Middle frontal gyrus (tissue), 1 donor: ENCODE measurements around the gene PDCD10.
A peak's percentile ranks its signal among the peaks of the same experiment; 100 is the strongest.

Experiments
- DNase-seq: peaks from one replicate; pipeline ENCODE4 v3.0.0-alpha.2; 2015; ENCODE audit warnings: low spot score; ENCODE audit errors: extremely low spot score

PDCD10 gene

DNA sequence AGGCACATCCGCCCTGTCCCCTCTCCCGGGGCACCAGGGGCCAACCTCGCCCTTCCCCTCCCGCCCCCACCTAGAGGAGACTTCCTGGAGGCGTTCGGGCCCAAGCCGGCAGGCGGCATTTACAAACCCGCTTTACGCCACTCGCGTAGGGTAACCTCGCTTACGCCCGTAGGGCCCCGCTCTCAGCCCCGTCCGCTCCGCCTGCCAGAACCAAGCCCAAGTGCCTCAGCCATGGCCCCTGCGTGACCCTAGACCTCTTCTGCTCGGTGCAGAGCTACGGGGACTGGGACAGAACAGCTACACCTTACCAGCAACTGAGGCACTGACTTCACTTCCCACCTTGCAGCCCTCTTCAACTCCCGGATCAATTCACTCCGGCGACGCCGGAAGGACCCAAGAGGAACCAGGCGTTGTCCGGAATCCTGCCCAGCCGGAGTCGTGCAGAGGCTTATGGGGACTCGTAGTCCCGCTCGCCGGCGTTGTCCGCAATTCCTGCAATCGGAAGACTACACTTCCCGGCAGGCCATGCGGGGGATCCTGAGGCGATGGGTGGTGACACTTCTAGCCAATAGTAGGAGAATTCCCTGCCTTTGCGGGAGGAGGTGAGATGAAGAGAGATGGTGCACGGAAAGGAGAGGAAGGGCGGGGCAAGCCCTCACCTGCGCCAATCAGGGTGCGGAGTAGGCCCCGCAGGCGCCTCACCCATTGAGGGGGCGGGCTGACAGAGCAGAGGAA lies at the start of gene PDCD10:
TSS of gene PDCD10 (minus strand) at position 395 of the 735 bp plus-strand sequence. CDS start 14,735 bp downstream, outside the sequence.
- DNase-seq: peak; percentile 97

DNA sequence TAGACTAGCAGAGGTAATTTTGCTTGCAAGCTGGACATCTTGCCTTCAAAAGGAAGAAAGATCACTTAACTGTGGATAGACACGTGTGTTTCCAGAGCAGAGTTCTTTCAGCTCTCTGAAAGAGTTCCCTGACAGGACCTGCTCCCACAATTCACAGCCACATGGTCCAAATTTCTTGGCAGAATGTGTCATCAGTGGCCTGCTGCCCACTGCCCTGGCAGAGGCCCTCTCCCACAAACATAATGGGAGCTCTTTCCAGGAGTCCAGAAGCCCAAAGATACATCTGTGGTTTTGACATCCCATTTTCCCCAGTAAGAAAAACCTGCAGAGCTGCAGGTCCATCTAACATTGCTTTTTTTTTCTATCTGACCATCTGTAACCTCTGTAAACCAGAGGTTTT lies 49.1 kb upstream of the PDCD10 start:
- no peak for DNase-seq

GRCh38 chr3:167780214-167780883 lies 45.7 kb upstream of the PDCD10 start:
- no peak for DNase-seq

GRCh38 chr3:167777356-167777755 lies 42.7 kb upstream of the PDCD10 start:
- DNase-seq: no peak

GRCh38 chr3:167776066-167776685 lies 41.5 kb upstream of the PDCD10 start:
- no peak for DNase-seq

DNA sequence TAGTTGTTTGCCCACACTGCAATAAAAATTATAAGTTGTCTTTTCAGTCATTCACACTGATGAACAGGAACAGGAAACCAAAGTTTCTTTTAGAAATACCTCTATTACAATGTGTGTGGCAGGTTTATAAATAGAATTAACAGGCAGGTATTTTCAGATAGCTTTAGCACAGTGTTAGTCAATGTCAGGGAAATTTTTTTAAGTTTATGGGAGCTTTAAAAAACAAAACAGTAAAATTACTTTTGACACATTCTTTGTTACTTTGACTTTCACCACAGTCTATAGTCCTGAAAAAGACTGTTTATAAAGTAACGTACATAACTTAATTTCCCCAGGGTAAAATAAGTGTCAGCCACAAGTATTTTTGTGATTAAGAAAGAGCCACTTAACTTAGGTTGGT lies 38.9 kb upstream of the PDCD10 start:
- DNase-seq: no peak

GRCh38 chr3:167772992-167773391 lies 38.3 kb upstream of the PDCD10 start:
- no peak for DNase-seq

DNA sequence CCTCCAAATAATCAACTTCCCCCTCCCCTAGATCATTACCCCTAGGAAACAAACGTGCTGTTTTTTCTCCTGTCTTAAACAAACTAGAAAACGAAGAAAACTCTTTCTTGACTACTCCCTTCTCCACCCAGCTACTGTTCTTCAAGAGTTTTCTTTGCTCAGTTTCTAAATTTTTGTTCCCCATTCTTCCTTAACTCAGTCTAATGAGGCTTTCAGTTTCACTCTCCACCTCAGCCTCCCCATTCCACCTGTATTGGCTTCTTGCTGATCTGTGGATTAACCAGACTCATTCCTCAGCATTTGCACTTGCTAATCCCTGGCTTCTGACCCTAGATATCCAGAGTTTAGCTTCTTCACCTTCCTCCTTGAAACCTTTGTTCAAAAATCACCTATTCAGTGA lies 27.6 kb upstream of the PDCD10 start:
- DNase-seq: no peak

DNA sequence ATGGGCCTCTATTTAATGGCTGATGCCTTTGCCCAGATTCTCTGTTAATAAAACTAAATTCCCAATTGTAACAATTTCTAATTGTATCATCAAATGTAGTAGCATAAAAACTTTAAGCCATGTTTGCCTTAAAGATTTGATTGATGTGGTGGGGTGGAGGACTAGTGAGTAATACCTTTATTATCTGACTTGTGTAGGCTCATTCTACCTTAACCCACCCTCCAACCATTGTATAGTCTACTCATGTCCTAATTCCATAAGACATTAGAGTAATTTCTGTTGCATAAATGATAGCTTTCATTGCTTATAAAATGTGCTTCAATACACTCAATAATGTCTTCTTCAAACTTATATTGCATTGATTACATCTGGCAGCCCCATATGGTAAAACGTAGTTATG lies 26.6 kb upstream of the PDCD10 start:
- no peak for DNase-seq

DNA sequence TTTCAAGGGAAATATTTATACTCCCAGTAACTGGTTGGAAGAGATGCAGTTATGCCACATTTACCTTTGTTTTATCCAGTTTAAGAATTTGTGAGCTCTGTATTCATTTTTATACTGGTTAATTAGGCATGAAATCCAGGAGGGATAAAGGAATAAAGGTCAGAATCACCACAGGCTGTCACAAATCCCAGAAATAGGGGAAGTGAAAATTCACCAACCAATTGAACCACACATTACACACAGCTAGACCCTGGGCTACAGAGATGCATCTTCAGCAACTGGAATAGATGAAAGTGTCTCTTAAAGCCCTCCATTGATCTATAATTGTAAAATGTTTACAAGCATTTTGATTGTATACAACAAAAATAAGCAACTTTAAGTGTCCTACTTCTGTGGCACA lies 19.4 kb upstream of the PDCD10 start:
- DNase-seq: no peak

- DNase-seq: no peak
These were observed 15.7 kb upstream of the PDCD10 start for GRCh38 chr3:167750272-167750971.

- DNase-seq: no peak
These were observed 15.0 kb upstream of the PDCD10 start for GRCh38 chr3:167749728-167750127.

GRCh38 chr3:167749209-167749608 lies 14.5 kb upstream of the PDCD10 start:
- DNase-seq: no peak

DNA sequence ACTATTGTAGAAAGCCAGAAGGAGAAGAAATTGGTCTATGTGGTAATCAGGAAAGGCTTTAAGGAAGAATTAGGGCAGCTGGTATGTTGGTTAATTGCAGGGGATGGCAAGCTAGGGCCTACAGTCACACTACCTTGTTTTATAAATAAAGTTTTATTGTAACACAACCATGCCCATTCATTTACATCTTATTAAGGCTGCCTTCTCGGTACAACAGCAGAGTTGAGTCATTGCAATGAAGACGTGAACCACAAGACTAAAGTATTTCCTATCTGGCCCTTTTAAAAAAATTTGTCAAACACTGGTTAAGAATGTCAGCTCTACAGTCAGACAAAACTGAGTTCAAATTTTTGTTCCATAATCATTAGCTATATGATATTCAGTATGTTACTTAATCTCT lies 9.1 kb upstream of the PDCD10 start:
- no peak for DNase-seq

GRCh38 chr3:167742338-167742737 lies 7.6 kb upstream of the PDCD10 start:
- DNase-seq: no peak

DNA sequence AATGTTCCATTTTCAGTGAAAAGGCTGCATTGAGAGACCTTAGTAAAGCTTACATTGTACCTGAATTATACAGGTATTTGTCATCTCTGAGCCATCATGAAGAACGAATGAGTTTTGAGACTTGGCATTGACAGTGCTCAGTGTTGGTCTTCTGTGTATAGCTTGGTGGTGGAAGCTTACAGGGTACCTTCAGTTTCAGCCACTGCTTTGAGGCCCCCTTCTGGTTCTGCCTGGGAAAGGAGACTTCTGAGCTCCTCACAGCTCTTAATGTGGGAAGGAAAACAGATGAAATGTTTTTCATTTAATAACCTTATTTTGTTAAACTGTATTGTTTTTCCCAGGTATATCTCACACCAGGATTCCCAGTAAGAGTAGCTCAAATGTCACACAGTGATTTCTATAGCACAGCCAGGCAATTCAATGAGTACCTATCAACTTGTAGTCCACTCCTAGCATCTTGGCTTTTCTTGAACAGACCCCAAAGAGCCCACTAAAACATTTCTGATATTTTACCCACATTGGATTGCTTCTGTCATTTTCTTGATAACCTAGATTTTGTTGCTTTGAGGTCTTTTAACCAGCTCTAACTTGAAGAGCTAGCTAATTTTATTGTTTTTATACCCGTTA lies 6.4 kb upstream of the PDCD10 start:
- DNase-seq: no peak

- no peak for DNase-seq
These were observed 4.6 kb upstream of the PDCD10 start for GRCh38 chr3:167739190-167739810.

DNA sequence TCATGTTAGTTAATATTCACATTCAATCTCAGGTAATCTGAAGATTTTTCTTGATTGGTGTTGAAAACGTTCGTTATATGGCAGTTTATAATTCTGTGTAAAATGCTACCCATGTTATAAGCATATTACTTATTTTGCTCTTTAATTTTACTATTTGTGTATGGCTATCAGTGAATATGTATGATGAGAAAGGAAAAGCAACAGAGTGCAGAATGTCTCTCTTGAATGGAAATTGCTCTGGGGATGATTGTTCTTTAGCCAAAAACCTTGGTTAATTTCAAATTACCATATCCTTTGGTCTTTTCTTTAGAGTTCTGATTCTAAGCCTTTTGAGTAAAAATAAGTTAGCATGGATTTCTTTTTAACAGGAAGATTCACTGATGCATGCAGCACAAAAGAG lies 3.3 kb upstream of the PDCD10 start:
- no peak for DNase-seq

DNA sequence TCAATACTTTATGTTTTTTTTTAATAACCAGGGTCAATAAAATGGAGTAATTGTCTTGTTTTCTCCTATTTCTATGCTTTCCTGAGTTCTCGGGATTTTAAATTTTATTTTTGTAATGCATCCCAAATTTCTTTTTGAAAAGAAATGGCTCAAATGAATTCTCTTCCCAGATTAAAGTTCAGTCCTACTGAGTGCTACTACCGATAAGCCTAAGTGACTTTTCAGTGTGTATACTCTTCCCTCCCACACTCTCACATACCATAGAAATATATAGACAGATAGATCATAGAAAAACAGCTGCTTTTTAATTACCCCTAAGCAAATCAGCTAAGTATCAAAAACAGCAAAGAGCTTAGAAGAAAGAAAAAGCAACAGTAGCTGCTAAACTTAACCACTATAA lies 2.3 kb upstream of the PDCD10 start:
- no peak for DNase-seq

GRCh38 chr3:167736264-167736787 lies 1.6 kb upstream of the PDCD10 start:
- no peak for DNase-seq
